ENCODE results near the gene LYPD6. TPM values are rescaled to one million over a fixed set of nuclear protein-coding genes. Genes with fewer than 3 reads are reported as not detected.

The LYPD6 gene
- total RNA-seq, 4 donors from 2014 or later, result 0.46 TPM; not detected in 3

DNA sequence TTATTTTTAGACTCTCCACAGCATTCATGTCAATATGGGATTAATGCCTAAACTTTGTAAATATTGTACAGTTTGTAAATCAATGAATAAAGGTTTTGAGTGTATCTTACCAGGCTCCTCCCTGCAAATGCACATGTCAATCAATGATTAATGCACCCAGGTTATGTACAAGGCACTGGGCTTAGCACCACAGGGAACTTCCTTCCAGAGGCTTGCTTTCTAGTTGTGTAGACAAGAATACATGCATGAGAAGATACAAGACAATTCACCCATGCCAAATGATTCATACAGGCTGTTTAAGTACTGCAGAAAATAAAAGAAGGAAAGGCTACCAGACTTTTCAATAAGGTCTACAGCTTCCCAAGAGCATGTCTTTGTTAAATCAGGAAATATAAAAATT, 143.1 kb downstream of the LYPD6 start:
- intact Hi-C loops (cut with DNase I; ENCODE audit: low total_unique reads) (no loop called here), in situ Hi-C loops (cut with MboI; ENCODE audit: low sequenced_read_pairs in 4 of 4) (no loop called here)
- no peak for ATAC-seq
- no peak overlapping the region for H3K4me3 ChIP-seq
- no peak overlapping the region for H3K27ac ChIP-seq
- no peaks in the 10 kb centered on the region for H3K27me3 ChIP-seq
- no peaks in the 10 kb centered on the region for H3K9me3 ChIP-seq
- DNase-seq, result no peak
- no peaks in the 10 kb centered on the region for H3K4me1 ChIP-seq
- TF ChIP-seq, protein P1, sequence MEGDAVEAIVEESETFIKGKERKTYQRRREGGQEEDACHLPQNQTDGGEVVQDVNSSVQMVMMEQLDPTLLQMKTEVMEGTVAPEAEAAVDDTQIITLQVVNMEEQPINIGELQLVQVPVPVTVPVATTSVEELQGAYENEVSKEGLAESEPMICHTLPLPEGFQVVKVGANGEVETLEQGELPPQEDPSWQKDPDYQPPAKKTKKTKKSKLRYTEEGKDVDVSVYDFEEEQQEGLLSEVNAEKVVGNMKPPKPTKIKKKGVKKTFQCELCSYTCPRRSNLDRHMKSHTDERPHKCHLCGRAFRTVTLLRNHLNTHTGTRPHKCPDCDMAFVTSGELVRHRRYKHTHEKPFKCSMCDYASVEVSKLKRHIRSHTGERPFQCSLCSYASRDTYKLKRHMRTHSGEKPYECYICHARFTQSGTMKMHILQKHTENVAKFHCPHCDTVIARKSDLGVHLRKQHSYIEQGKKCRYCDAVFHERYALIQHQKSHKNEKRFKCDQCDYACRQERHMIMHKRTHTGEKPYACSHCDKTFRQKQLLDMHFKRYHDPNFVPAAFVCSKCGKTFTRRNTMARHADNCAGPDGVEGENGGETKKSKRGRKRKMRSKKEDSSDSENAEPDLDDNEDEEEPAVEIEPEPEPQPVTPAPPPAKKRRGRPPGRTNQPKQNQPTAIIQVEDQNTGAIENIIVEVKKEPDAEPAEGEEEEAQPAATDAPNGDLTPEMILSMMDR (IDR thresholded peaks at IDR 0.05 in 4 of 5, conservative IDR thresholded peaks at IDR 0.05 in 1 of 5), result no peak
- TF ChIP-seq POLR2A (IDR thresholded peaks at IDR 0.05), result no peak
- H3K36me3 ChIP-seq, result no peaks in the 10 kb centered on the region

DNA sequence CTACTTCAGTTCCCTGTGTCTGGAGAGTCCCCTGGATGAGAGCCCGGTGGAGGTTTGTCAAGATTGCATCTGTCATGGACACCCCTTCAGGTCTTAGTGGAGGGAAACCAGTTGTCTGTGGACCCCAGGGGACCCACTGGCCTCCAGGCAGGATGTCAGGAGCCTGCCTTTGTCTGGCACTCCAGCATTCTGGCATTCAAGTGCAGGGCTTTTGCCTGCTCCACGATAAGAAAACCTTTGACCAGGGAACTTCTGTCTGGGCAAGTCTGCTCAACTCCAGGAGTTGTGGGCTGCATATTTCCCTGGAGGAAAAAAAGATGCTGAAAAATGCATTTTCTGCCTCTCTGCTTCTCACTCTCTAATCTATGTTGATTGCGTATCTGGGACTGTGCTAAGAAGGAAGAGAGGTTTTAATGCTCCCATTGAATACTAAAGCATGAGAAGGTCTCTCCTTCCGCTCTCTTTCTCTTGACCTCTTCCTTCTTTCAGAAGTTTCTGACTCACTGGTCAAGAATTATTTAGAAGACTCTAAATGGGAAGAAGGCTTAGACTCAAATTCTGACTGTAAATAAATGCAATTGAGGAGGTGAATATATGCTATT, 152.7 kb downstream of the LYPD6 start:
- DNase-seq, result no peak
- TF ChIP-seq, protein P1 (IDR thresholded peaks at IDR 0.05 in 4 of 5, conservative IDR thresholded peaks at IDR 0.05 in 1 of 5), result no peak
- TF ChIP-seq POLR2A (IDR thresholded peaks at IDR 0.05), result no peak
- intact Hi-C loops (cut with DNase I; ENCODE audit: low total_unique reads), result no loop called here
- Histone ChIP-seq H3K4me3 (no peak overlapping the region), H3K9me3 (no peaks in the 10 kb centered on the region), H3K36me3 (no peaks in the 10 kb centered on the region), H3K27ac (no peak overlapping the region), H3K27me3 (no peaks in the 10 kb centered on the region), H3K4me1 (no peaks in the 10 kb centered on the region)
- in situ Hi-C loops (cut with MboI; ENCODE audit: low sequenced_read_pairs in 4 of 4), result no loop called here
- ATAC-seq, result no peak

DNA sequence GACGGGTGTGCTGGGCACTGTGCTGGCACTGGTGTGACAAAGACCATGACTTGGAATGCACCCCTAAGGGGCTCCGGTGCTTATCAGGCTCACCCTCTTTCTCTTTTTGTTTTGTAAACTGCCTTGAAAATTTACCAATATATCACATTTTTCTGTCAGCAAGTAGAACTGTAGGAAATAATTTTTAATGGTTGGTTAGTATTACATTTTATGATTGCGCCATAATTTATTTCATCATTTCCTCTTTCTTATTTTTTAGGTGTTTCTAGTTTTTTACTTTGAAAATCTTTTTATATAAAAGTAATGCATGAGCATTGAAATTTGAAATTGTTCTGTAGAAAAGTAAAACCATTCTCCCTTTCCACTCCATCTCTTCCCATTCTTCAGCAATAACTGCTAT, 156.3 kb downstream of the LYPD6 start:
- no peaks in the 10 kb centered on the region for H3K27me3 ChIP-seq
- H3K4me1 ChIP-seq, result no peaks in the 10 kb centered on the region
- no peaks in the 10 kb centered on the region for H3K36me3 ChIP-seq
- no peak for DNase-seq
- no peak overlapping the region for H3K4me3 ChIP-seq
- in situ Hi-C loops (cut with MboI; ENCODE audit: low sequenced_read_pairs in 4 of 4) (no loop called here), intact Hi-C loops (cut with DNase I; ENCODE audit: low total_unique reads) (no loop called here)
- H3K27ac ChIP-seq, result no peak overlapping the region
- TF ChIP-seq, protein P1 (IDR thresholded peaks at IDR 0.05 in 4 of 5, conservative IDR thresholded peaks at IDR 0.05 in 1 of 5), result no peak
- no peak for TF ChIP-seq POLR2A (IDR thresholded peaks at IDR 0.05)
- ATAC-seq, result no peak
- no peaks in the 10 kb centered on the region for H3K9me3 ChIP-seq

DNA sequence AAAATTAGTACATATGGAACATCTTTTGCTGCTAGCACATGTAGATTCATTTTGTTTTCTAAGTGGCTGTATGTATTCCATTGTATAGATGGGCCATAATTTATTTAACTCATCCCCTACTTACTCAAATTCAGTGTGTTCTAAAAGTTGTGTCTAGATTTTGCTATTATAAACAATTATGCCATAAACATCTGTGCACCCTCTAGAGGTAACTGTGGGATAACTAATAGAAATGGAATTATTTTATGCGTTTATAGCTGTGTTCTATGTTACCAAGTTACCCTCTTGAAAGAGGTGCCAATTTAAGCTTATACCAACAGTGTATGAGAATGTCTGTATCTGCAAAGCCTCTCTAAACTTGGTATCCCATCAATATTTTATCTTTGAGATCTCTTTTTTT, 156.8 kb downstream of the LYPD6 start:
- in situ Hi-C loops (cut with MboI; ENCODE audit: low sequenced_read_pairs in 4 of 4), result no loop called here
- TF ChIP-seq POLR2A (IDR thresholded peaks at IDR 0.05), result no peak
- TF ChIP-seq, protein P1 (IDR thresholded peaks at IDR 0.05 in 4 of 5, conservative IDR thresholded peaks at IDR 0.05 in 1 of 5), result no peak
- Histone ChIP-seq H3K27me3 (no peaks in the 10 kb centered on the region), H3K4me1 (no peaks in the 10 kb centered on the region), H3K9me3 (no peaks in the 10 kb centered on the region), H3K4me3 (no peak overlapping the region), H3K36me3 (no peaks in the 10 kb centered on the region), H3K27ac (no peak overlapping the region)
- ATAC-seq (no peak), DNase-seq (no peak)
- intact Hi-C loops (cut with DNase I; ENCODE audit: low total_unique reads), result no loop called here
